Measurements from ENCODE around the gene PKMYT1. TPM values are rescaled to one million over a fixed set of nuclear protein-coding genes. Genes with fewer than 3 reads are reported as not detected.

PKMYT1 gene
- total and polyA plus RNA-seq, 2 experiments from 2014 or later, result 7.7 to 21.0 TPM

GRCh38 chr16:2976201-2976600 lies 4.0 kb downstream of the PKMYT1 start:
- H3K27ac ChIP-seq, result no peak overlapping the region
- H3K4me3 ChIP-seq, result no peak overlapping the region
- H3K79me2 ChIP-seq, result peaks cover 5% of the 10 kb centered on the region
- WGBS (ENCODE audit: low lambda C conversion rate, missing lambda C conversion rate), result 93% methylated on average over 7 of the region's 7 CpGs
- H2AFZ ChIP-seq, result no peak overlapping the region
- no peaks in the 10 kb centered on the region for H3K9me3 ChIP-seq (ENCODE audit: low read depth)
- no peaks in the 10 kb centered on the region for H3K36me3 ChIP-seq (replicated peaks; ENCODE audit: insufficient read depth, low read depth)
- DNase-seq (ENCODE audit: low spot score), result no peak
- no peaks in the 10 kb centered on the region for H3K9me2 ChIP-seq (replicated peaks; ENCODE audit: insufficient read depth)
- no peaks in the 10 kb centered on the region for H3K27me3 ChIP-seq
- H3K4me1 ChIP-seq (ENCODE audit: insufficient read depth), result peaks cover 6% of the 10 kb centered on the region
- TF ChIP-seq EZH2phosphoT487 (IDR thresholded peaks at IDR 0.05; ENCODE audit: low read depth, severe bottlenecking, unreplicated experiment) (no peak), CTCF (IDR thresholded peaks at IDR 0.05; ENCODE audit: poor library complexity) (no peak), EZH2 (IDR thresholded peaks at IDR 0.05; ENCODE audit: borderline replicate concordance) (no peak)
- H4K20me1 ChIP-seq (ENCODE audit: insufficient read depth, poor library complexity, severe bottlenecking), result no peaks in the 10 kb centered on the region
- no peak overlapping the region for H3K4me2 ChIP-seq

- no peak for DNase-seq (ENCODE audit: low spot score)
Measured at GRCh38 chr16:2975161-2975795, 5.0 kb downstream of the PKMYT1 start.

GRCh38 chr16:2974319-2975056 lies 5.8 kb downstream of the PKMYT1 start:
- no peaks in the 10 kb centered on the region for H3K36me3 ChIP-seq (replicated peaks; ENCODE audit: insufficient read depth, low read depth)
- no peaks in the 10 kb centered on the region for H3K79me2 ChIP-seq
- peaks cover 3% of the 10 kb centered on the region for H3K4me1 ChIP-seq (ENCODE audit: insufficient read depth)
- H3K27ac ChIP-seq, result no peak overlapping the region
- H2AFZ ChIP-seq, result no peak overlapping the region
- TF ChIP-seq EZH2 (IDR thresholded peaks at IDR 0.05; ENCODE audit: borderline replicate concordance), result no peak
- H3K4me3 ChIP-seq, result no peak overlapping the region
- no peaks in the 10 kb centered on the region for H4K20me1 ChIP-seq (ENCODE audit: insufficient read depth, poor library complexity, severe bottlenecking)
- no peak overlapping the region for H3K4me2 ChIP-seq
- no peaks in the 10 kb centered on the region for H3K27me3 ChIP-seq
- no peak for DNase-seq (ENCODE audit: low spot score)
- no peaks in the 10 kb centered on the region for H3K9me3 ChIP-seq (ENCODE audit: low read depth)
- no peaks in the 10 kb centered on the region for H3K9me2 ChIP-seq (replicated peaks; ENCODE audit: insufficient read depth)
- WGBS (ENCODE audit: low lambda C conversion rate, missing lambda C conversion rate), result 94% methylated on average over 12 of the region's 15 CpGs

More at GRCh38 chr16:2975161-2975795, 5.0 kb downstream of the PKMYT1 start:
- TF ChIP-seq EZH2 (IDR thresholded peaks at IDR 0.05; ENCODE audit: borderline replicate concordance) (no peak), CTCF (IDR thresholded peaks at IDR 0.05; ENCODE audit: poor library complexity) (no peak), EZH2phosphoT487 (IDR thresholded peaks at IDR 0.05; ENCODE audit: low read depth, severe bottlenecking, unreplicated experiment) (no peak)
- no peaks in the 10 kb centered on the region for H3K9me2 ChIP-seq (replicated peaks; ENCODE audit: insufficient read depth)
- no peaks in the 10 kb centered on the region for H3K9me3 ChIP-seq (ENCODE audit: low read depth)
- no peak overlapping the region for H3K27ac ChIP-seq
- H3K27me3 ChIP-seq, result no peaks in the 10 kb centered on the region
- 96% methylated on average over 28 of the region's 28 CpGs for WGBS (ENCODE audit: low lambda C conversion rate, missing lambda C conversion rate)
- no peak overlapping the region for H3K4me3 ChIP-seq
- H3K4me2 ChIP-seq, result no peak overlapping the region
- peaks cover 5% of the 10 kb centered on the region for H3K79me2 ChIP-seq
- H3K36me3 ChIP-seq (replicated peaks; ENCODE audit: insufficient read depth, low read depth), result no peaks in the 10 kb centered on the region
- H4K20me1 ChIP-seq (ENCODE audit: insufficient read depth, poor library complexity, severe bottlenecking), result no peaks in the 10 kb centered on the region
- H3K4me1 ChIP-seq (ENCODE audit: insufficient read depth), result peaks cover 2% of the 10 kb centered on the region
- no peak overlapping the region for H2AFZ ChIP-seq

GRCh38 chr16:2973605-2974318 lies 6.5 kb downstream of the PKMYT1 start:
- 90% methylated on average over 12 of the region's 17 CpGs for WGBS (ENCODE audit: low lambda C conversion rate, missing lambda C conversion rate)
- H3K4me1 ChIP-seq (ENCODE audit: insufficient read depth), result peaks cover 3% of the 10 kb centered on the region
- H3K27me3 ChIP-seq, result no peaks in the 10 kb centered on the region
- H3K27ac ChIP-seq, result no peak overlapping the region
- H4K20me1 ChIP-seq (ENCODE audit: insufficient read depth, poor library complexity, severe bottlenecking), result no peaks in the 10 kb centered on the region
- H3K9me3 ChIP-seq (ENCODE audit: low read depth), result no peaks in the 10 kb centered on the region
- no peak overlapping the region for H2AFZ ChIP-seq
- H3K79me2 ChIP-seq, result no peaks in the 10 kb centered on the region
- TF ChIP-seq EZH2 (IDR thresholded peaks at IDR 0.05; ENCODE audit: borderline replicate concordance) (no peak), CTCF (IDR thresholded peaks at IDR 0.05; ENCODE audit: poor library complexity) (no peak), EZH2phosphoT487 (IDR thresholded peaks at IDR 0.05; ENCODE audit: low read depth, severe bottlenecking, unreplicated experiment) (no peak)
- no peak overlapping the region for H3K4me2 ChIP-seq
- no peak overlapping the region for H3K4me3 ChIP-seq
- no peaks in the 10 kb centered on the region for H3K36me3 ChIP-seq (replicated peaks; ENCODE audit: insufficient read depth, low read depth)
- no peaks in the 10 kb centered on the region for H3K9me2 ChIP-seq (replicated peaks; ENCODE audit: insufficient read depth)
- no peak for DNase-seq (ENCODE audit: low spot score)

All from hepatocyte (in vitro differentiated cells).